Testis (tissue), 2 donors: ENCODE data around the gene MRPS5.

Source experiments
- POLR2A ChIP-seq: fragments of 450-650 bp; IDR thresholded peaks from one replicate; pipeline ENCODE4 v1.6.1; 2017; ENCODE audit warnings: antibody characterized with exemption, mild to moderate bottlenecking, moderate library complexity
- TF ChIP-seq, protein P1 (sequence below), 3 experiments: fragments of 450-650 bp in 2 of 3; fragments of 200-600 bp in 1 of 3; sonication (generic) in 1 of 3; IDR thresholded peaks; one replicate each; pipeline ENCODE4 v1.5.1; 2016 to 2019; ENCODE audit warnings: antibody characterized with exemption in 3 of 3, mild to moderate bottlenecking in 2 of 3, moderate library complexity in 1 of 3

DNA sequence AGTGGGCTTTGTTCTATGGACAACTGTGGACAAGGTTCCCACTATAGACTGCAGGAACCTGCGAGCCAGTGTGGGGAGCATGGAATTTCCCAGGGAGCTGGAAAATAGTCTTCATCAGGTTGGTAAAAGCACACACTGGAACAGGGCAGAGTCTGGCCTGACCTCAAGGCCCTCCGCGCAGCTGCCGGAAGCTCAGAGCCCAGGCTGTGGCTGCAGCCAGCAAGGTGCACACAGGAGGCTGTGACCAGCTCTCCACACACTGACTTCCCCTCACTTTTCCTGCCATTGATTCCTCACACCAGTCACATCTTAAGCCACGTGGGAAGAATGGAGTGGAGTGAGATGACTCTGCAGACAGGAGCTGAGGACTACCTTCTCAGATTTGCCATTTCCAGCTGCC lies 77.0 kb downstream of the MRPS5 start:
- TF ChIP-seq POLR2A = no peak
- TF ChIP-seq, protein P1, sequence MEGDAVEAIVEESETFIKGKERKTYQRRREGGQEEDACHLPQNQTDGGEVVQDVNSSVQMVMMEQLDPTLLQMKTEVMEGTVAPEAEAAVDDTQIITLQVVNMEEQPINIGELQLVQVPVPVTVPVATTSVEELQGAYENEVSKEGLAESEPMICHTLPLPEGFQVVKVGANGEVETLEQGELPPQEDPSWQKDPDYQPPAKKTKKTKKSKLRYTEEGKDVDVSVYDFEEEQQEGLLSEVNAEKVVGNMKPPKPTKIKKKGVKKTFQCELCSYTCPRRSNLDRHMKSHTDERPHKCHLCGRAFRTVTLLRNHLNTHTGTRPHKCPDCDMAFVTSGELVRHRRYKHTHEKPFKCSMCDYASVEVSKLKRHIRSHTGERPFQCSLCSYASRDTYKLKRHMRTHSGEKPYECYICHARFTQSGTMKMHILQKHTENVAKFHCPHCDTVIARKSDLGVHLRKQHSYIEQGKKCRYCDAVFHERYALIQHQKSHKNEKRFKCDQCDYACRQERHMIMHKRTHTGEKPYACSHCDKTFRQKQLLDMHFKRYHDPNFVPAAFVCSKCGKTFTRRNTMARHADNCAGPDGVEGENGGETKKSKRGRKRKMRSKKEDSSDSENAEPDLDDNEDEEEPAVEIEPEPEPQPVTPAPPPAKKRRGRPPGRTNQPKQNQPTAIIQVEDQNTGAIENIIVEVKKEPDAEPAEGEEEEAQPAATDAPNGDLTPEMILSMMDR (IDR thresholded peaks at IDR 0.05) = no peak
